H9 (cell line): ENCODE data around the gene PRR20G. TPM values are rescaled to one million over a fixed set of nuclear protein-coding genes. Genes with fewer than 3 reads are reported as not detected.

Experiments used
- DNase-seq: peaks from one replicate; pipeline ENCODE4 v3.0.0-alpha.2; 2017
- H2AFZ ChIP-seq: one replicate; pipeline ENCODE4 v1.6.1; 2013; ENCODE audit warnings: mild to moderate bottlenecking, low read length, control low read depth, moderate library complexity
- H2AK5ac ChIP-seq: 2 replicates; pipeline ENCODE4 v1.6.1; 2013; ENCODE audit warnings: low read length, control low read depth, mixed read lengths; ENCODE audit not compliant: insufficient read length
- H2BK120ac ChIP-seq: one replicate; pipeline ENCODE4 v1.6.1; 2013; ENCODE audit warnings: low read depth, mild to moderate bottlenecking, low read length, control low read depth, inconsistent platforms; ENCODE audit not compliant: poor library complexity, severe bottlenecking
- H2BK12ac ChIP-seq: 2 replicates; pipeline ENCODE4 v1.6.1; 2013; ENCODE audit warnings: low read length, control low read depth, mixed read lengths, low read depth; ENCODE audit not compliant: insufficient read length
- H2BK15ac ChIP-seq: 2 replicates; pipeline ENCODE4 v1.6.1; 2013; ENCODE audit warnings: low read depth, low read length, control low read depth
- H2BK20ac ChIP-seq: one replicate; pipeline ENCODE4 v1.6.1; 2013; ENCODE audit warnings: low read depth, mild to moderate bottlenecking, low read length, control low read depth, inconsistent platforms; ENCODE audit not compliant: poor library complexity, severe bottlenecking
- H2BK5ac ChIP-seq: 2 replicates; pipeline ENCODE4 v1.6.1; 2013; ENCODE audit warnings: low read length, control low read depth, mixed read lengths; ENCODE audit not compliant: insufficient read length
- H3K14ac ChIP-seq: 2 replicates; pipeline ENCODE4 v1.6.1; 2013; ENCODE audit warnings: low read length, control low read depth; ENCODE audit not compliant: insufficient read depth
- H3K18ac ChIP-seq: 2 replicates; pipeline ENCODE4 v1.6.1; 2013; ENCODE audit warnings: low read depth, mild to moderate bottlenecking, mixed read lengths, low read length, control low read depth; ENCODE audit not compliant: insufficient read length
- H3K23ac ChIP-seq: 2 replicates; pipeline ENCODE4 v1.6.1; 2013; ENCODE audit warnings: low read length, control low read depth, mixed read lengths, low read depth; ENCODE audit not compliant: insufficient read length
- H3K23me2 ChIP-seq: 2 replicates; pipeline ENCODE4 v1.6.1; 2013; ENCODE audit warnings: low read depth, mild to moderate bottlenecking, mixed read lengths, low read length, control low read depth; ENCODE audit not compliant: insufficient read length, poor library complexity, severe bottlenecking
- H3K27ac ChIP-seq: 2 replicates; pipeline ENCODE4 v1.5.1; 2013; ENCODE audit warnings: low read length, control low read depth, mixed read lengths, low read depth; ENCODE audit not compliant: insufficient read length
- H3K27me3 ChIP-seq: 2 replicates; pipeline ENCODE4 v1.6.1; 2013; ENCODE audit warnings: low read length, control low read depth, inconsistent platforms; ENCODE audit not compliant: insufficient read depth
- H3K4ac ChIP-seq: 2 replicates; pipeline ENCODE4 v1.6.1; 2013; ENCODE audit warnings: low read depth, mild to moderate bottlenecking, control low read depth, inconsistent platforms, low read length, moderate library complexity
- H3K4me1 ChIP-seq: 2 replicates; pipeline ENCODE4 v1.6.1; 2013; ENCODE audit warnings: low read length, control low read depth, inconsistent platforms; ENCODE audit not compliant: insufficient read depth
- H3K4me2 ChIP-seq: 2 replicates; pipeline ENCODE4 v1.6.1; 2013; ENCODE audit warnings: low read length, control low read depth, mixed read lengths; ENCODE audit not compliant: insufficient read length, insufficient read depth
- H3K56ac ChIP-seq: 2 replicates; pipeline ENCODE4 v1.6.1; 2013; ENCODE audit warnings: low read depth, mild to moderate bottlenecking, mixed read lengths, low read length, control low read depth; ENCODE audit not compliant: insufficient read length
- H3K79me1 ChIP-seq: 2 replicates; pipeline ENCODE4 v1.6.1; 2013; ENCODE audit warnings: low read depth, mild to moderate bottlenecking, moderate library complexity, low read length, control low read depth, inconsistent platforms; ENCODE audit not compliant: insufficient read depth, poor library complexity, severe bottlenecking
- H3K79me2 ChIP-seq: 2 replicates; pipeline ENCODE4 v1.6.1; 2013; ENCODE audit warnings: low read length, control low read depth, inconsistent platforms; ENCODE audit not compliant: insufficient read depth
- H3K9ac ChIP-seq: 2 replicates; pipeline ENCODE4 v1.6.1; 2013; ENCODE audit warnings: low read length, control low read depth, mixed read lengths; ENCODE audit not compliant: insufficient read length; ENCODE audit errors: extremely low read depth
- H3K9me3 ChIP-seq: one replicate; pipeline ENCODE4 v1.6.1; 2013; ENCODE audit warnings: low read depth, low read length, inconsistent platforms; ENCODE audit not compliant: control insufficient read depth
- H3T11ph ChIP-seq: one replicate; pipeline ENCODE4 v1.6.1; 2013; ENCODE audit warnings: mild to moderate bottlenecking, low read length, control low read depth, inconsistent platforms
- H4K20me1 ChIP-seq: one replicate; pipeline ENCODE4 v1.6.1; 2013; ENCODE audit not compliant: control insufficient read depth, insufficient read length, insufficient read depth
- H4K5ac ChIP-seq: 2 replicates; pipeline ENCODE4 v1.6.1; 2013; ENCODE audit warnings: low read depth, mild to moderate bottlenecking, mixed read lengths, low read length, control low read depth; ENCODE audit not compliant: insufficient read length
- H4K8ac ChIP-seq: replicated peaks from 2 replicates; pipeline ENCODE4 v1.6.1; 2013; ENCODE audit warnings: low read length, control low read depth, mixed read lengths, low read depth; ENCODE audit not compliant: insufficient read length
- H4K91ac ChIP-seq: 2 replicates; pipeline ENCODE4 v1.6.1; 2013; ENCODE audit warnings: low read depth, mild to moderate bottlenecking, moderate library complexity, mixed read lengths, low read length, control low read depth; ENCODE audit not compliant: insufficient read length
- H3K27ac Mint-ChIP-seq, 3 experiments: 2 replicates in 2 of 3; 3 replicates in 1 of 3; pipeline ENCODE4 v1.8.0; 2020 to 2021; ENCODE audit warnings: mixed read lengths in 3 of 3, mild to moderate bottlenecking in 1 of 3, moderate library complexity in 1 of 3
- H3K27me3 Mint-ChIP-seq: 2 replicates; pipeline ENCODE4 v1.8.0; 2021; ENCODE audit warnings: low read depth, mild to moderate bottlenecking, moderate library complexity, mixed read lengths
- H3K36me3 Mint-ChIP-seq, 3 experiments: 2 replicates in 2 of 3; 3 replicates in 1 of 3; pipeline ENCODE4 v1.8.0; 2020 to 2021; ENCODE audit warnings: low read depth in 3 of 3, mixed read lengths in 3 of 3; ENCODE audit not compliant: insufficient read depth in 1 of 3
- H3K4me1 Mint-ChIP-seq, 2 experiments: 2 replicates each; pipeline ENCODE4 v1.8.0; 2020; ENCODE audit warnings: mixed read lengths in 2 of 2
- H3K4me3 Mint-ChIP-seq, 2 experiments: 2 replicates in 1 of 2; 3 replicates in 1 of 2; pipeline ENCODE4 v1.8.0; 2020 to 2021; ENCODE audit warnings: mild to moderate bottlenecking in 2 of 2, mixed read lengths in 2 of 2, moderate library complexity in 1 of 2
- H3K9me3 Mint-ChIP-seq, 2 experiments: 2 replicates in 1 of 2; 3 replicates in 1 of 2; pipeline ENCODE4 v1.8.0; 2020; ENCODE audit warnings: mild to moderate bottlenecking in 2 of 2, mixed read lengths in 2 of 2, moderate library complexity in 1 of 2
- WGBS: extraction: QIAGEN DNeasy Blood & Tissue Kit; methylation state at CpG from one replicate; pipeline ENCODE4 v1.1.7; 2013; ENCODE audit warnings: missing lambda C conversion rate, low lambda C conversion rate, mixed read lengths; ENCODE audit not compliant: insufficient read length; ENCODE audit errors: extremely low coverage; 5-methylcytosine and 5-hydroxymethylcytosine counted together
- total RNA-seq: library from RNA; stranded (reverse); gene quantifications from 2 replicates; pipeline ENCODE4 v1.2.1, GENCODE V29; 2021
- TF ChIP-seq, protein P1 (sequence below): fragments of 200-600 bp; sonication (generic); conservative IDR thresholded peaks from 3 replicates; pipeline ENCODE4 v1.8.0; 2021; ENCODE audit warnings: antibody characterized with exemption, mild to moderate bottlenecking

PRR20G gene
- total RNA-seq, 1 experiment from 2014 or later: 0.35 TPM

DNA sequence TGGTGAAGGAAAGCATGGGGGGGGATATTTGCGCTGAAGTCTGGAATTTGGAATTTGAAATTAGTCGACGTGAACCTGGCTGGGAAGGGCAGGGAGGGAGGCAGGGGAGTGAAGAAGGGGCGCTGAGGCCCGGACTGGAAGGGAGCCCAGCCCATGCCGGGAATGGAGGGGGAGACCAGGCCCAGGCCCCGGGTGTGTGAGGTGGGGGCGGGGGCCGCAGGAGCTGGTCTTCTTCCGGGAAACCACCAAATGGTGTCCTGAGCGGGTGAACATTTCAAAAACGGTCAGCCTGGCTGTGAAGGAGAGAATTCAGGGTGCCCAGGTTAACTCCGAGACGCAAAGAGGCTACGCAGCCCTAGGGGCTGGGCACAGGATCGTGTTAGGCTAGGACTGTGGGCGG, 497 bp upstream of the PRR20G start:
- Histone ChIP-seq H3K4me1 (no peaks in the 10 kb centered on the region), H3K9me3 (no peaks in the 10 kb centered on the region), H3K27ac (no peak overlapping the region), H3K18ac (no peak overlapping the region), H2BK20ac (no peak overlapping the region), H4K5ac (no peak overlapping the region), H4K91ac (no peak overlapping the region), H4K8ac (no peak overlapping the region), H2BK12ac (no peak overlapping the region), H3K56ac (no peak overlapping the region), H3K14ac (no peak overlapping the region), H3K27me3 (no peaks in the 10 kb centered on the region), H2BK15ac (no peak overlapping the region), H2AK5ac (no peak overlapping the region), H3K79me2 (no peaks in the 10 kb centered on the region), H3T11ph (no peak overlapping the region), H3K9ac (no peak overlapping the region), H2BK5ac (no peak overlapping the region), H3K23me2 (no peaks in the 10 kb centered on the region), H3K79me1 (no peaks in the 10 kb centered on the region), H2BK120ac (no peak overlapping the region), H3K4ac (no peak overlapping the region), H2AFZ (no peak overlapping the region), H3K23ac (no peak overlapping the region), H4K20me1 (no peaks in the 10 kb centered on the region), H3K4me2 (no peak overlapping the region)
- DNase-seq: no peak
- Mint-ChIP-seq H3K9me3 (peaks cover 9 to 16% of the 10 kb centered on the region in 2 experiments), H3K36me3 (peaks cover 0 to 8% (median 0%) of the 10 kb centered on the region in 3 experiments; a peak in 1 of 7 replicates), H3K27me3 (peaks cover 6% of the 10 kb centered on the region; the same call in 1 of the 2 replicates), H3K27ac (no peak overlapping the region; a peak in 1 of 7 replicates), H3K4me3 (no peak overlapping the region), H3K4me1 (peaks cover 0 to 4% of the 10 kb centered on the region in 2 experiments; a peak in 2 of 4 replicates)
- WGBS: 100% methylated on average over 1 of the region's 17 CpGs
- TF ChIP-seq, protein P1, sequence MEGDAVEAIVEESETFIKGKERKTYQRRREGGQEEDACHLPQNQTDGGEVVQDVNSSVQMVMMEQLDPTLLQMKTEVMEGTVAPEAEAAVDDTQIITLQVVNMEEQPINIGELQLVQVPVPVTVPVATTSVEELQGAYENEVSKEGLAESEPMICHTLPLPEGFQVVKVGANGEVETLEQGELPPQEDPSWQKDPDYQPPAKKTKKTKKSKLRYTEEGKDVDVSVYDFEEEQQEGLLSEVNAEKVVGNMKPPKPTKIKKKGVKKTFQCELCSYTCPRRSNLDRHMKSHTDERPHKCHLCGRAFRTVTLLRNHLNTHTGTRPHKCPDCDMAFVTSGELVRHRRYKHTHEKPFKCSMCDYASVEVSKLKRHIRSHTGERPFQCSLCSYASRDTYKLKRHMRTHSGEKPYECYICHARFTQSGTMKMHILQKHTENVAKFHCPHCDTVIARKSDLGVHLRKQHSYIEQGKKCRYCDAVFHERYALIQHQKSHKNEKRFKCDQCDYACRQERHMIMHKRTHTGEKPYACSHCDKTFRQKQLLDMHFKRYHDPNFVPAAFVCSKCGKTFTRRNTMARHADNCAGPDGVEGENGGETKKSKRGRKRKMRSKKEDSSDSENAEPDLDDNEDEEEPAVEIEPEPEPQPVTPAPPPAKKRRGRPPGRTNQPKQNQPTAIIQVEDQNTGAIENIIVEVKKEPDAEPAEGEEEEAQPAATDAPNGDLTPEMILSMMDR: no peak
